Measurements from ENCODE around the gene RHOXF2. TPM values are rescaled to one million over a fixed set of nuclear protein-coding genes. Genes with fewer than 3 reads are reported as not detected.

RHOXF2 gene
- polyA plus RNA-seq, 1 donor (not counting 4 experiments of a cell fraction or from before 2014, with no cell fraction given): not detected

DNA sequence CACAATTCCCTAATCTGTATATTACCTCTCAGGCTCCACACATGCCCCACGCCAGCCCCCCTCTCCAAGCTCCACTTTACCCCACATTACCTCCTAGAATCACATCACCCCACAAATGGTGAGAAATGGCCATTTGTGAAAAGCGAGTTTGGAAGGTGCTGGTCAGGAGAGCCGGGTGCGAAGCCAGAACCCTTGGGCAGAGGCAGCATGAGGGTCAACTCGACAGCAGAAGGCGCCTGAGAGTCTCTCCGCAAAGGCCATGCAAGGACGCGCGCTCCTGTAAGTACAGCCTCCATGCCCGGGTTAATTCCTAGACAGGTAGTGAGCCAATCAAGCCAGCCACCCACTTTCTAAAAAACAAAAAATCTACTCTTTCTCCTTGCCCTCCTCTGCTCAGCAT, 42.4 kb downstream of the RHOXF2 start:
- Histone ChIP-seq H3K4me2 (ENCODE audit: control insufficient read depth, extremely low read depth, insufficient read depth, low read depth, low read length) (no peak overlapping the region), H4K20me1 (ENCODE audit: control insufficient read depth, extremely low read depth, insufficient read depth, low read length) (no peaks in the 10 kb centered on the region), H2AFZ (ENCODE audit: control insufficient read depth, low read length) (no peak overlapping the region), H3K36me3 (ENCODE audit: control insufficient read depth in 2 of 2, extremely low read depth in 1 of 2, insufficient read depth in 2 of 2, low read length in 2 of 2) (no peaks in the 10 kb centered on the region), H3K9me3 (ENCODE audit: control insufficient read depth, low read depth, low read length) (no peaks in the 10 kb centered on the region), H3K27ac (ENCODE audit: control insufficient read depth, insufficient read depth, low read length) (no peak overlapping the region), H3K9me1 (ENCODE audit: control insufficient read depth, extremely low read depth, insufficient read depth, low read length) (no peaks in the 10 kb centered on the region), H3K4me3 (ENCODE audit: control insufficient read depth in 2 of 3, extremely low read depth in 1 of 3, insufficient read depth in 2 of 3, low read depth in 1 of 3, low read length in 3 of 3) (no peak overlapping the region), H3K4me1 (ENCODE audit: control insufficient read depth, extremely low read depth, insufficient read depth, low read length) (no peaks in the 10 kb centered on the region), H3K27me3 (ENCODE audit: control insufficient read depth, extremely low read depth, insufficient read depth, low read length) (no peaks in the 10 kb centered on the region), H3K9ac (ENCODE audit: control insufficient read depth, extremely low read depth, insufficient read depth, low read length) (no peak overlapping the region), H3K79me2 (ENCODE audit: control insufficient read depth, insufficient read depth, low read length) (no peaks in the 10 kb centered on the region)
- DNase-seq (ENCODE audit: low read depth, low spot score): no peak
- no peak for FAIRE-seq
- TF ChIP-seq, protein P1, sequence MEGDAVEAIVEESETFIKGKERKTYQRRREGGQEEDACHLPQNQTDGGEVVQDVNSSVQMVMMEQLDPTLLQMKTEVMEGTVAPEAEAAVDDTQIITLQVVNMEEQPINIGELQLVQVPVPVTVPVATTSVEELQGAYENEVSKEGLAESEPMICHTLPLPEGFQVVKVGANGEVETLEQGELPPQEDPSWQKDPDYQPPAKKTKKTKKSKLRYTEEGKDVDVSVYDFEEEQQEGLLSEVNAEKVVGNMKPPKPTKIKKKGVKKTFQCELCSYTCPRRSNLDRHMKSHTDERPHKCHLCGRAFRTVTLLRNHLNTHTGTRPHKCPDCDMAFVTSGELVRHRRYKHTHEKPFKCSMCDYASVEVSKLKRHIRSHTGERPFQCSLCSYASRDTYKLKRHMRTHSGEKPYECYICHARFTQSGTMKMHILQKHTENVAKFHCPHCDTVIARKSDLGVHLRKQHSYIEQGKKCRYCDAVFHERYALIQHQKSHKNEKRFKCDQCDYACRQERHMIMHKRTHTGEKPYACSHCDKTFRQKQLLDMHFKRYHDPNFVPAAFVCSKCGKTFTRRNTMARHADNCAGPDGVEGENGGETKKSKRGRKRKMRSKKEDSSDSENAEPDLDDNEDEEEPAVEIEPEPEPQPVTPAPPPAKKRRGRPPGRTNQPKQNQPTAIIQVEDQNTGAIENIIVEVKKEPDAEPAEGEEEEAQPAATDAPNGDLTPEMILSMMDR (optimal IDR thresholded peaks at IDR 0.05 in 1 of 3, IDR thresholded peaks at IDR 0.05 in 1 of 3, conservative IDR thresholded peaks at IDR 0.05 in 1 of 3; ENCODE audit: extremely low read depth in 1 of 3, insufficient read depth in 2 of 3, low read length in 3 of 3): no peak
- TF ChIP-seq EZH2 (IDR thresholded peaks at IDR 0.05; ENCODE audit: low read length): no peak
- dilution Hi-C loops (cut with MboI; ENCODE audit: extremely low pct_ligation_motif_present, low sequenced_read_pairs): no loop called here

DNA sequence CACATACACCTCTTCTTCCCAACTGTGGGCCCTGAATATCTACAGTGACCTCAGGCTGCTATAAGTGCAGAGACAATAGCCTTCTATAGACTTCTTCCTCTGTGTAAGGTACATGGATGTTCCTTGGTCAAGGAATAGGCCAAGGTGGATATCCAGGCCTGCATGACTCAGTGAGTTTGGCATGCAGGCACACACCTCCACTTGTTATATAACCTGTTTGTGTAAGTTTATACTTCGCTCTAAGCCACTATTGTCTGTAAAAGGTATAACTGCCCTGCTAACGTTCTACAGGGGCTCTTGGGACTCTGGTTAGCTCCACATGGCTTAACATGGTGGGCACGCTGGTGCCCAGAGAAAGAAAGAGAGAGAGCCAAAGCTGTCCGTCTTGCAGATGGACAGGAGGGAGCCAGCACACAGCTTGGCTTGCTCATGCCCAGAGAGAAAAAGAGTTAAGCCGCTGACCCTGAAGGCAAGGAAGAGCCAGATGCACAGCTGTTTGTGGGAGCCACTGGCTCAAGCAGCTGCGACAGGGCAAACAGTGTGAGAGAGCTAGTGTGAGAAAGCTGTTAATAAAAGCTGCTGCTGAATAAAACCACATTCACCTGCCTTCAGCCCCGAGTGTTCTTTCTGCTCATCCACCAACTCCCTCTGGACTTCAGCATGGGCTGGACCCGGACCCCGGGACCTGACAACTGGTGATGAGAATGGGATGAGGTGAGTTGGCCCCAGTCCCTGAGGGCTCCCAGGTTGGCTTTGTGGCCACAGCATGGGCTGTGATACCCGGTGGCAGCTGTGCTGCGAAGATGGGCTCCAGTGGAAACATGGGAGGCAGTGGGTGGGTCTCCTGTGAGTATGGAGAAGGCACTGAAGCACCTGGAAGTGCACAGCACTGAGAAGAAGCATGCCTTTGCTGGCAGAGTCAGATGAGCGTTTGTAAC, 47.7 kb downstream of the RHOXF2 start:
- no peaks in the 10 kb centered on the region for H3K4me1 ChIP-seq (ENCODE audit: control insufficient read depth, extremely low read depth, insufficient read depth, low read length)
- FAIRE-seq (no peak), DNase-seq (ENCODE audit: low read depth, low spot score) (no peak)
- no peak for TF ChIP-seq EZH2 (IDR thresholded peaks at IDR 0.05; ENCODE audit: low read length)
- TF ChIP-seq, protein P1 (optimal IDR thresholded peaks at IDR 0.05 in 1 of 3, IDR thresholded peaks at IDR 0.05 in 1 of 3, conservative IDR thresholded peaks at IDR 0.05 in 1 of 3; ENCODE audit: extremely low read depth in 1 of 3, insufficient read depth in 2 of 3, low read length in 3 of 3): no peak
- no peak overlapping the region for H3K27ac ChIP-seq (ENCODE audit: control insufficient read depth, insufficient read depth, low read length)
- no peaks in the 10 kb centered on the region for H3K36me3 ChIP-seq (ENCODE audit: control insufficient read depth in 2 of 2, extremely low read depth in 1 of 2, insufficient read depth in 2 of 2, low read length in 2 of 2)
- H3K9me1 ChIP-seq (ENCODE audit: control insufficient read depth, extremely low read depth, insufficient read depth, low read length): no peaks in the 10 kb centered on the region
- no peaks in the 10 kb centered on the region for H3K9me3 ChIP-seq (ENCODE audit: control insufficient read depth, low read depth, low read length)
- dilution Hi-C loops (cut with MboI; ENCODE audit: extremely low pct_ligation_motif_present, low sequenced_read_pairs): no loop called here
- H2AFZ ChIP-seq (ENCODE audit: control insufficient read depth, low read length): no peak overlapping the region
- H3K9ac ChIP-seq (ENCODE audit: control insufficient read depth, extremely low read depth, insufficient read depth, low read length): no peak overlapping the region
- H3K4me2 ChIP-seq (ENCODE audit: control insufficient read depth, extremely low read depth, insufficient read depth, low read depth, low read length): no peak overlapping the region
- no peaks in the 10 kb centered on the region for H4K20me1 ChIP-seq (ENCODE audit: control insufficient read depth, extremely low read depth, insufficient read depth, low read length)
- H3K79me2 ChIP-seq (ENCODE audit: control insufficient read depth, insufficient read depth, low read length): no peaks in the 10 kb centered on the region
- H3K4me3 ChIP-seq (ENCODE audit: control insufficient read depth in 2 of 3, extremely low read depth in 1 of 3, insufficient read depth in 2 of 3, low read depth in 1 of 3, low read length in 3 of 3): no peak overlapping the region
- no peaks in the 10 kb centered on the region for H3K27me3 ChIP-seq (ENCODE audit: control insufficient read depth, extremely low read depth, insufficient read depth, low read length)
